Nephron progenitor cell (in vitro differentiated cells): Measurements from ENCODE around the gene GBE1.

ENCODE experiments used
- DNase-seq: peaks from one replicate; pipeline ENCODE4 v3.0.0; 2021
- H3K27ac Mint-ChIP-seq: 2 replicates; pipeline ENCODE4 v1.8.0; 2021; ENCODE audit warnings: mild to moderate bottlenecking, moderate library complexity, mixed read lengths
- H3K27me3 Mint-ChIP-seq: 2 replicates; pipeline ENCODE4 v1.8.0; 2021; ENCODE audit warnings: mild to moderate bottlenecking, low read depth, mixed read lengths; ENCODE audit not compliant: poor library complexity
- H3K36me3 Mint-ChIP-seq: 2 replicates; pipeline ENCODE4 v1.8.0; 2021; ENCODE audit warnings: low read depth, mixed read lengths
- H3K4me1 Mint-ChIP-seq: 2 replicates; pipeline ENCODE4 v1.8.0; 2021; ENCODE audit warnings: mixed read lengths
- H3K4me3 Mint-ChIP-seq: 2 replicates; pipeline ENCODE4 v1.8.0; 2021; ENCODE audit warnings: mild to moderate bottlenecking, moderate library complexity, mixed read lengths
- H3K9me3 Mint-ChIP-seq: 2 replicates; pipeline ENCODE4 v1.8.0; 2021; ENCODE audit warnings: mild to moderate bottlenecking, moderate library complexity, mixed read lengths
- CTCF ChIP-seq: fragments of 200-600 bp; sonication (generic); IDR thresholded peaks from 2 replicates; pipeline ENCODE4 v1.5.0; 2021; ENCODE audit warnings: antibody characterized with exemption

The GBE1 gene

GRCh38 chr3:81789691-81790090 lies 28.2 kb upstream of the GBE1 start:
- no peaks in the 10 kb centered on the region for H3K4me1 Mint-ChIP-seq
- DNase-seq = no peak
- H3K36me3 Mint-ChIP-seq = no peaks in the 10 kb centered on the region
- no peak overlapping the region for H3K27ac Mint-ChIP-seq
- no peak for TF ChIP-seq CTCF
- no peak overlapping the region for H3K4me3 Mint-ChIP-seq
- H3K9me3 Mint-ChIP-seq = no peaks in the 10 kb centered on the region
- H3K27me3 Mint-ChIP-seq = peaks cover 8% of the 10 kb centered on the region

GRCh38 chr3:81788610-81789009 lies 27.2 kb upstream of the GBE1 start:
- H3K27ac Mint-ChIP-seq = no peak overlapping the region
- DNase-seq = no peak
- no peaks in the 10 kb centered on the region for H3K4me1 Mint-ChIP-seq
- peaks cover 8% of the 10 kb centered on the region for H3K27me3 Mint-ChIP-seq
- no peaks in the 10 kb centered on the region for H3K36me3 Mint-ChIP-seq
- no peaks in the 10 kb centered on the region for H3K9me3 Mint-ChIP-seq
- H3K4me3 Mint-ChIP-seq = no peak overlapping the region
- no peak for TF ChIP-seq CTCF

- H3K4me3 Mint-ChIP-seq = no peak overlapping the region
- TF ChIP-seq CTCF = no peak
- no peaks in the 10 kb centered on the region for H3K36me3 Mint-ChIP-seq
- H3K27me3 Mint-ChIP-seq = peaks cover 8% of the 10 kb centered on the region
- no peak for DNase-seq
- H3K4me1 Mint-ChIP-seq = no peaks in the 10 kb centered on the region
- no peak overlapping the region for H3K27ac Mint-ChIP-seq
- H3K9me3 Mint-ChIP-seq = peaks cover under 1% of the 10 kb centered on the region
Measured at GRCh38 chr3:81788044-81788443, 26.6 kb upstream of the GBE1 start.

- Mint-ChIP-seq H3K4me3 (no peak overlapping the region), H3K4me1 (peaks cover 9% of the 10 kb centered on the region), H3K27ac (no peak overlapping the region), H3K27me3 (peaks cover 10% of the 10 kb centered on the region), H3K9me3 (peaks cover 34% of the 10 kb centered on the region), H3K36me3 (peaks cover 7% of the 10 kb centered on the region)
- DNase-seq = no peak
- TF ChIP-seq CTCF = no peak
Measured at GRCh38 chr3:81782585-81782984, 21.1 kb upstream of the GBE1 start.

- TF ChIP-seq CTCF = no peak
- Mint-ChIP-seq H3K4me1 (peaks cover 9% of the 10 kb centered on the region), H3K27ac (no peak overlapping the region), H3K4me3 (no peak overlapping the region), H3K9me3 (peaks cover 34% of the 10 kb centered on the region), H3K36me3 (peaks cover 7% of the 10 kb centered on the region), H3K27me3 (peaks cover 2% of the 10 kb centered on the region)
- DNase-seq = no peak
Measured at GRCh38 chr3:81778678-81779182, 17.3 kb upstream of the GBE1 start.

GRCh38 chr3:81776643-81777042 lies 15.2 kb upstream of the GBE1 start:
- peaks cover 9% of the 10 kb centered on the region for H3K4me1 Mint-ChIP-seq
- H3K36me3 Mint-ChIP-seq = peaks cover 6% of the 10 kb centered on the region
- peaks cover 23% of the 10 kb centered on the region for H3K9me3 Mint-ChIP-seq
- H3K27ac Mint-ChIP-seq = peak overlapping the region; percentile 70
- no peak for DNase-seq
- no peak overlapping the region for H3K4me3 Mint-ChIP-seq
- peaks cover 6% of the 10 kb centered on the region for H3K27me3 Mint-ChIP-seq
- no peak for TF ChIP-seq CTCF
